Heart right ventricle (tissue), 16 donors: ENCODE measurements around the gene ETS1. TPM values are rescaled to one million over a fixed set of nuclear protein-coding genes. Genes with fewer than 3 reads are reported as not detected.

Experiments
- ATAC-seq, 8 donors: fragments of 200-7000 bp; cut with Tn5 transposase; one replicate each; pipeline ENCODE4 v1.9.1; 2020; ENCODE audit warnings: mild to moderate bottlenecking in 8 of 8, moderate library complexity in 8 of 8, moderate number of reproducible peaks in 1 of 8
- DNase-seq, 2 donors: peaks; one replicate each; pipeline ENCODE4 v3.0.0-alpha.2; 2020
- H3K27ac ChIP-seq, 10 donors: fragments of 200-600 bp; sonication (generic) in 2 of 10; one replicate each; pipeline versions ENCODE4 v1.5.0 to v1.8.0; 2020 to 2022; ENCODE audit warnings: mild to moderate bottlenecking in 3 of 10
- H3K27me3 ChIP-seq, 7 donors: fragments of 200-600 bp; one replicate each; pipeline ENCODE4 v1.8.0; 2021 to 2022; ENCODE audit warnings: mild to moderate bottlenecking in 2 of 7
- H3K36me3 ChIP-seq, 9 donors: fragments of 200-600 bp; sonication (generic) in 1 of 9; one replicate each; pipeline versions ENCODE4 v1.5.0 to v1.8.0; 2020 to 2022; ENCODE audit warnings: mild to moderate bottlenecking in 2 of 9
- H3K4me1 ChIP-seq, 9 donors: fragments of 200-600 bp; sonication (generic) in 1 of 9; one replicate each; pipeline versions ENCODE4 v1.5.0 to v1.8.0; 2020 to 2022; ENCODE audit warnings: mild to moderate bottlenecking in 4 of 9
- H3K4me3 ChIP-seq, 10 donors: fragments of 200-600 bp; sonication (generic) in 2 of 10; one replicate each; pipeline versions ENCODE4 v1.5.0 to v1.8.0; 2020 to 2022; ENCODE audit warnings: mild to moderate bottlenecking in 7 of 10, moderate library complexity in 2 of 10
- H3K9me3 ChIP-seq, 11 donors: fragments of 200-600 bp in 10 of 11; sonication (generic) in 2 of 11; one replicate each; pipeline versions ENCODE4 v1.5.0 to v1.8.0; 2013 to 2022; ENCODE audit warnings: mild to moderate bottlenecking in 2 of 11, control low read depth in 1 of 11, moderate library complexity in 1 of 11
- WGBS, 2 donors: extraction: QIAGEN DNeasy Blood & Tissue Kit; methylation state at CpG; one replicate each; pipeline ENCODE4 v1.1.7; 2013; ENCODE audit warnings: inconsistent platforms in 1 of 2; 5-methylcytosine and 5-hydroxymethylcytosine counted together
- intact Hi-C, 10 donors: fragments of 100-400 bp; cut with DNase I; formaldehyde crosslinking; loops; one replicate each; pipeline versions ENCODE4 v1.11.1 to v1.14.2; 2022
- polyA plus RNA-seq, 2 donors: library from polyadenylated mRNA; stranded (reverse); fragments of 200-250 nt; gene quantifications; one replicate each; pipeline ENCODE4 v1.2.3, GENCODE V29; 2013
- total RNA-seq, 10 donors: library from RNA; stranded (reverse); fragmentation: NEBNext Ultra II Directional in 3 of 10; extraction: Animal tissue kit (Norgen Biotek cat#: 25700) in 3 of 10; gene quantifications; one replicate each; pipeline versions ENCODE4 v1.2.1 to v1.2.4, GENCODE V29; 2021 to 2023
- TF ChIP-seq, protein P1 (sequence below), 9 donors: fragments of 200-600 bp; sonication (generic) in 2 of 9; IDR thresholded peaks; one replicate each; pipeline versions ENCODE4 v1.5.0 to v1.8.0; 2021 to 2022; ENCODE audit warnings: antibody characterized with exemption in 9 of 9, mild to moderate bottlenecking in 5 of 9, moderate library complexity in 1 of 9
- donor health status: Arrhythmogenic right ventricular cardiomyopathy.
- donor health status: ischemic (EF 13 %, LVEDD 7.1; RV severe dilation, severe dysfunction).
- donor health status: healthy with polysubstance abuse.
- donor health status: DM: no; HTN: yes; CAD: no.
- donor health status: DM: no; HTN: no; CAD: no.
- donor health status: ischemic (EF 25% LVEDD 6.9; RV normal size, moderate dysfunction).
- donor health status: ischemic (EF 25% LVEDD 5.7; RV mildly dilated, moderate dysfunction).
- donor health status: healthy.
- donor health status: DM: yes; HTN: yes; CAD: no.
- donor health status: Ischemic cardiomyopathy.
- donor health status: ischemic (EF 35%, LVEDD 5.7; RV mildly dilated, moderate dysfunction).
- donor health status: nonischemic (EF 11% LVEDD 7.7; RV severe dilation, severe dysfunction).
- donor health status: DM: yes; HTN: yes; CAD: no.
- donor health status: PGD.
- donor health status: ischemic (EF 29% LVEDD 5.4; RV normal size, mild dysfunction).
- donor health status: nonischemic (EF 23%, LVEDD 6.1; RV moderate dilation, normal function).

Gene ETS1
- total and polyA plus RNA-seq, 12 donors: 21.3 to 93.4 (median 50.7) TPM

DNA sequence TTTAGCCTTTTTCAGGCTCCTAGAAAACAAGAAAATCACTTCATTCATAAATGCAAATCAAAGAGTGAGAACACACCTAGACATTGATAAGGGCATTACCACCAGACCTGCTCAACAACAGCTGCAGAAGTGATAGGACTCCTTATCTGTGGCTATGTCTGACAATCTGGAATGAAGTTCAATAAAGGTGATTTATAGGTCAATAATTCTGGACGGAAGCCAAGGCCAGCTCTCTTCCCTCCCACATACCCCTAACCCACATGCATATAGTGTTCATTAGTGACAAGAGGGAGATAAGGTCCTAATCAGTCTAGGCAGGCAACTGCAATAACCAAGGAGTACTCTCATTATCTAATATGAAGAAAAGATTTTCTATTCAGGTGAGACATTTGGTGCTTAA is 111.3 kb downstream of the ETS1 start:
- TF ChIP-seq, protein P1, sequence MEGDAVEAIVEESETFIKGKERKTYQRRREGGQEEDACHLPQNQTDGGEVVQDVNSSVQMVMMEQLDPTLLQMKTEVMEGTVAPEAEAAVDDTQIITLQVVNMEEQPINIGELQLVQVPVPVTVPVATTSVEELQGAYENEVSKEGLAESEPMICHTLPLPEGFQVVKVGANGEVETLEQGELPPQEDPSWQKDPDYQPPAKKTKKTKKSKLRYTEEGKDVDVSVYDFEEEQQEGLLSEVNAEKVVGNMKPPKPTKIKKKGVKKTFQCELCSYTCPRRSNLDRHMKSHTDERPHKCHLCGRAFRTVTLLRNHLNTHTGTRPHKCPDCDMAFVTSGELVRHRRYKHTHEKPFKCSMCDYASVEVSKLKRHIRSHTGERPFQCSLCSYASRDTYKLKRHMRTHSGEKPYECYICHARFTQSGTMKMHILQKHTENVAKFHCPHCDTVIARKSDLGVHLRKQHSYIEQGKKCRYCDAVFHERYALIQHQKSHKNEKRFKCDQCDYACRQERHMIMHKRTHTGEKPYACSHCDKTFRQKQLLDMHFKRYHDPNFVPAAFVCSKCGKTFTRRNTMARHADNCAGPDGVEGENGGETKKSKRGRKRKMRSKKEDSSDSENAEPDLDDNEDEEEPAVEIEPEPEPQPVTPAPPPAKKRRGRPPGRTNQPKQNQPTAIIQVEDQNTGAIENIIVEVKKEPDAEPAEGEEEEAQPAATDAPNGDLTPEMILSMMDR (IDR thresholded peaks at IDR 0.05): no peak
- H3K27me3 ChIP-seq: no peaks in the 10 kb centered on the region
- DNase-seq (no peak), ATAC-seq (no peak)
- peak overlapping the region in 6 of 10 donors; percentile 10 to 79 (median 58) for H3K27ac ChIP-seq
- intact Hi-C loops: loop anchor here in 1 of 10 donors (10.0 kb wide), 1 partner anchor 49 kb away; no protein-coding TSS in a partner anchor
- WGBS, 2 donors: 29 to 32% methylated on average over 1 of the region's 1 CpG
- peaks cover 0 to 92% (median 25%) of the 10 kb centered on the region in 9 donors for H3K36me3 ChIP-seq
- H3K4me1 ChIP-seq: peaks cover 32 to 100% (median 97%) of the 10 kb centered on the region in 9 donors
- no peaks in the 10 kb centered on the region for H3K9me3 ChIP-seq
- H3K4me3 ChIP-seq: no peak overlapping the region

DNA sequence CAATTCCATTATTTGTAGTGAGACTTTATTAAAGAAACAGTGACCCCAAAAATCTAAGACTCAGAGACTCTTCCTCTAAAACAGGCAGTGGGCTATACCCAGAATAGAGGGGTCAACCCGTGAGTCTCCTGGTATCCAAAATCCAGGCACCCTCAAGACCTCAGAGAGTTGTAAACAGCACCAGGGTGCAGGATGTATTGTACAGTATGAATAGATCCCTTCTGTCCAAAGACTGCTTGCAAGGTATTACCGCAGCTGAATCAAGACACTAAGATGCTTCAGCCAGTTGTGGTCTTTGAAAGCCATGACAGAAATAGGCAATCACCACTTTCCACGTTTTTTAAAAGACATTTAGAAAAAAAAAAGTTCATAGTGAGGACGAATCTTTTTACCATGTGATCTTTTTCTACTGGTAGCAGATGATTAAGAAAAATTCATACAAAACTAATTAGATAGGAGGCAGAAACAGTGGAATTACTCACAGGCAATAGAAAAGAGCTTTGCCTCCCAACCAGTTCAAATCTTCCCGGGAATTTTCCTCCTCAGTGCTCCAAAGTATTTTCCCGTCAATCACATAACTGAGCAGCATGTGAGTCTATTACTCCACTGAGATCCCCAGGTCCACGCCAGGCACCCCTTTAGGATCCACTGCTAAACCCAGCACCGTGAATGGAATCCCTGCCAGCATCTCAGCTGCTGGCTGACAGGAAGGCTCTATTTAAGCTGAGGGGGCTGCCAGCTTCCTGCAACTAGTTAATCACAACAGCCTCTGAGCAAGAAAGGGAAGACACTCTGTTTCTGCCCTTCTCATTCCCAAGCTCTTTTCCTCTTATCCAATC is 113.1 kb downstream of the ETS1 start:
- intact Hi-C loops: loop anchor here in 4 of 10 donors (5.0 to 10.0 kb wide), 4 partner anchors 33 to 182 kb away; no protein-coding TSS in a partner anchor
- Histone ChIP-seq H3K9me3 (no peaks in the 10 kb centered on the region), H3K27me3 (no peaks in the 10 kb centered on the region), H3K4me1 (peaks cover 23 to 100% (median 93%) of the 10 kb centered on the region in 9 donors), H3K4me3 (no peak overlapping the region), H3K36me3 (peaks cover 0 to 91% (median 17%) of the 10 kb centered on the region in 9 donors), H3K27ac (peak overlapping the region in 9 of 10 donors; percentile 30 to 79 (median 51))
- 36 to 37% methylated on average over 8 of the region's 8 CpGs for WGBS, 2 donors
- no peak for DNase-seq
- peak in 7 of 8 donors; percentile 18 to 39 (median 26) for ATAC-seq
- TF ChIP-seq, protein P1 (IDR thresholded peaks at IDR 0.05): no peak

DNA sequence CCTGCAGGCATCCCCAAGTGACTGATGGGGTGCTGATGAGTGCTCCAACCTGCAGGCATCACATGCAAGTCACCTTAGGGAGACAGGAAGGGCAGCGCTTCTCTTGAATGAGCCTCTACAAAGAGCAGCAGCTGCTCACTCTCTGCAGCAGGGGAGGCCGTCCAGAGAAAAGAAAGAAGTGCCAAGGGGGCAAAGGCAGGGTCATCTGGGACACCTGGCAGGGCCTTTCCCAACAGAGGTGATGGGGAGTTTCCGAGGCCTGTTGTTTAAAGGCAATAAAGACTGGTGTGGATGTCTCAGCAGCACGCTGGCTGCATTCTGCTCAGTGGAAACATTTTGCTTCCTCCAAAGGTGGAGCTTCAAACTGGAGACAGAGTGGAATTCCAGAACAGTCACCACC is 113.7 kb downstream of the ETS1 start:
- DNase-seq: no peak
- TF ChIP-seq, protein P1 (IDR thresholded peaks at IDR 0.05): no peak
- H3K4me3 ChIP-seq: no peak overlapping the region
- no peaks in the 10 kb centered on the region for H3K27me3 ChIP-seq
- 57 to 63% methylated on average over 4 of the region's 4 CpGs for WGBS, 2 donors
- intact Hi-C loops: loop anchor here in 4 of 10 donors (5.0 to 10.0 kb wide), 4 partner anchors 34 to 181 kb away; no protein-coding TSS in a partner anchor
- H3K27ac ChIP-seq: peak overlapping the region in 7 of 10 donors; percentile 48 to 79 (median 54)
- H3K9me3 ChIP-seq: no peaks in the 10 kb centered on the region
- peaks cover 23 to 100% (median 93%) of the 10 kb centered on the region in 9 donors for H3K4me1 ChIP-seq
- peak in 5 of 8 donors; percentile 21 to 60 (median 45) for ATAC-seq
- peaks cover 0 to 91% (median 17%) of the 10 kb centered on the region in 9 donors for H3K36me3 ChIP-seq
